Choroid plexus epithelial cell (primary cell): ENCODE data around the gene MCM3.

Source experiments
- DNase-seq: peaks from one replicate; pipeline ENCODE4 v3.0.0-alpha.2; 2010; ENCODE audit warnings: low read depth
- H3K4me3 ChIP-seq: 2 replicates; pipeline ENCODE4 v1.5.1; 2011; ENCODE audit warnings: low read depth, mild to moderate bottlenecking, control low read depth, low read length, moderate library complexity
- TF ChIP-seq, protein P1 (sequence below): conservative IDR thresholded peaks from 2 replicates; pipeline ENCODE4 v1.5.1; 2011; ENCODE audit warnings: low read depth, mild to moderate bottlenecking, control low read depth, inconsistent platforms, low read length, moderate library complexity

Gene MCM3

DNA sequence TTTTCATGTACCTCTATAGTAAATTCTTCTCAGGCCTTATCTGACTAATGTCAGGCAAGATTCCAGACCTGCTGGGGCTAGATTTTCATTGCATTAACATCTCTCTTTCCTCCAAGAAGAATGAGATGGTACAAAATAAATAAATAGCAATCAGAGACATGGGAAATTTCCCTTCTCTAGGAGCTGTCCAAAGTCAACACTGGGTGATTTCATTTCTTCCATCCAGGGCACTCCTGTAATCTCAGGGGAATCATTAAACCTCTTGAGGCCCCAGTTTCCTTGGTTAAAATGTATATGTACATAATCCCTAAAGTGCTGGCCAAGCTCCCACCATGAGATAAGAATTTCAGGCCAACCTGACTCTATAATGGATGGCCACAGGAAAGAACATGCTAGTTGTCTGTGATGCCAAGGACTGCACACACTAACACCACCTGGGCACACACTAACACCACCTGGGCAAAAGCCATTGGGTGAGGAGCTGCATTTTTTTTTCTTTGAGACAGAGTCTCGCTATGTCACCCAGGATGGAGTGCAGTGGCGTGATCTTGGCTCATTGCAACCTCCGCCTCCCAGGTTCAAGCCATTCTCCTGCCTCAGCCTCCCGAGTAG is 41.2 kb downstream of the MCM3 start:
- no peak overlapping the region for H3K4me3 ChIP-seq
- TF ChIP-seq, protein P1, sequence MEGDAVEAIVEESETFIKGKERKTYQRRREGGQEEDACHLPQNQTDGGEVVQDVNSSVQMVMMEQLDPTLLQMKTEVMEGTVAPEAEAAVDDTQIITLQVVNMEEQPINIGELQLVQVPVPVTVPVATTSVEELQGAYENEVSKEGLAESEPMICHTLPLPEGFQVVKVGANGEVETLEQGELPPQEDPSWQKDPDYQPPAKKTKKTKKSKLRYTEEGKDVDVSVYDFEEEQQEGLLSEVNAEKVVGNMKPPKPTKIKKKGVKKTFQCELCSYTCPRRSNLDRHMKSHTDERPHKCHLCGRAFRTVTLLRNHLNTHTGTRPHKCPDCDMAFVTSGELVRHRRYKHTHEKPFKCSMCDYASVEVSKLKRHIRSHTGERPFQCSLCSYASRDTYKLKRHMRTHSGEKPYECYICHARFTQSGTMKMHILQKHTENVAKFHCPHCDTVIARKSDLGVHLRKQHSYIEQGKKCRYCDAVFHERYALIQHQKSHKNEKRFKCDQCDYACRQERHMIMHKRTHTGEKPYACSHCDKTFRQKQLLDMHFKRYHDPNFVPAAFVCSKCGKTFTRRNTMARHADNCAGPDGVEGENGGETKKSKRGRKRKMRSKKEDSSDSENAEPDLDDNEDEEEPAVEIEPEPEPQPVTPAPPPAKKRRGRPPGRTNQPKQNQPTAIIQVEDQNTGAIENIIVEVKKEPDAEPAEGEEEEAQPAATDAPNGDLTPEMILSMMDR: no peak
- peak; percentile 15 for DNase-seq

DNA sequence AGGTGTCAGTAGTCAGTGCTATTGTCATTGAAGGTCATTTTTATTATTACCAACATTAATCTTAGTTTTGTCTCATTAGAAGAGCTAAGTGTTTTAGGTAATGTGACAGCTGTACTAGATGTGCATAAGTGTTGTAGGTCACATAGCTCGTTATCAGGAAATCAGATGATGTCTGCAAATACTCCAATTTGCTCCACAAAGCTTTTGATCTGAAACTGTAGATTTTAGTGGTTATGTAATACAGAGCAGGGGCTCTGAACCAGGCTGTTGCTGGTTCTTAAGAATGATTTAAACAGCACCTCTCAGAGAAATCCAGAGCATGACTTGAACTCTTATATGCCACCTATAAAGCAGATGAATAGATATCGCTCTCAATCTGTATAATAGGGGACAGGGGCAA is 42.7 kb downstream of the MCM3 start:
- H3K4me3 ChIP-seq: no peak overlapping the region
- DNase-seq: no peak
- TF ChIP-seq, protein P1: no peak

DNA sequence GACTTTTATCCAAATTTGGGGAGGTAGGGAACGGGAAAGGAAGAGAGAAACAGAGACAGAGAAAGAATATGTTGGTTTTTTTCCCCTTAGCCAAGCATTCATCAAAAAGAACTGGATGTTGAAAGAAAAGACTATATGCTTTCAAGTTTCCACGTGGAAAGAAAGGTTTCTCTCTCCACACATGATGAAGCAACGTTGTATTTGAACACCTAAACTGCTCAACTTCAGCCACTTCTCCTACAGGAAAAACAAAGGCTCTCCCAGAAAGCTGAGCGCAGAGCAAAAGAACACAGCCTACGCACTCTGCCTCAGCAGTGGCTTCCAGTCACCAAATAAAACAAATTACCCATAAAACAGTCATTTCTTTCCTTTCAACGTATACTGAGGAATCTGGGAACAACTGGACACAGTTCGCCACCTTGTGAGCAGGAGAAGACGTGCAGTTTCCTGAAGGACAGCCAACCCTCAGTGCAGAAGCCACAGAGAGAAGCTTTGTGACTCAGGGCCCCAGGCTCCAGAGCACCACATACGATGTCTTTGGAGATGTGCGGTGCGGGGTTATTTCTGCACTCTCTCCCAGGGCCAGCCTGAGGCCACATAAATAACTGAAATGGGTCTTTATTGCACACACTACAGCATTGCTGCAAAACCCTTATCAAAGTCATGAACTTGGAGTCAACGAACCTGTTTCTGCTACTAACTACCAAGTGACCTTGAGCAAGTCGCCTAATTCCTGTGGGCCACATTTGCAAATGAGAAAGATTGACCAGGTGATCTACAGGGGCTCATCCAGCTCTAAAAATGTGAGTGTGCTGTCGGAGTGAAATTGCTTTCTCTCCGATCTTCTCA is 50.3 kb downstream of the MCM3 start:
- TF ChIP-seq, protein P1: peak; percentile 61
- H3K4me3 ChIP-seq: no peak overlapping the region
- peak; percentile 56 for DNase-seq

GRCh38 chr6:52233005-52233404 is 51.5 kb downstream of the MCM3 start:
- no peak overlapping the region for H3K4me3 ChIP-seq
- DNase-seq: no peak
- TF ChIP-seq, protein P1: no peak

GRCh38 chr6:52231406-52232127 is 53.0 kb downstream of the MCM3 start:
- no peak for DNase-seq
- TF ChIP-seq, protein P1: no peak
- H3K4me3 ChIP-seq: no peak overlapping the region

DNA sequence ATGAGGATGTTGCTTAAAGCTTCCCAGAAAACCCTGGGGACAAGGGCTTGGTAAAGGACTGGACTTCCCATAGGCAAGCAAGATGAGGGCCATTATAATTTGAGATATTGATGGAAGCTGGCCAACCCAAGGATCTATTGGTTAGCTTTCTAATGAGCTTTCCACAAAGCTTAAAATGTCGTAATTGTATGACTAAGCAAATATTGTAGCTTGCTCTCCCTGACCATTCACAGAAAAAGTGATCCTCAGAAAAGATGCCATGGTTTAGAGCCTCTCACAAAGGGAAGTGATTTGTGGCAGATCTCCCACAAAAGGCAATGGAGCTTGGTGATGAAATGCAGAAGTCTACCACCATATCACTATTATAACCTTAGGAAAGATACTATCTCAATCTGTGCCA is 53.9 kb downstream of the MCM3 start:
- no peak for DNase-seq
- TF ChIP-seq, protein P1: no peak
- no peak overlapping the region for H3K4me3 ChIP-seq
